Kidney (tissue), 14 donors: ENCODE results near the gene UNKL. TPM values are rescaled to one million over a fixed set of nuclear protein-coding genes. Genes with fewer than 3 reads are reported as not detected.

Experiments
- DNase-seq, 5 donors: peaks; one replicate each; pipeline ENCODE4 v3.0.0-alpha.2; 2013 to 2020
- FAIRE-seq: peaks from 2 replicates; lab custom pipeline; 2012; peaks lifted over from hg19 to GRCh38; lab: Jason Lieb, UNC
- H3K27ac ChIP-seq, 2 donors: one replicate each; pipeline ENCODE4 v1.7.0; 2013; ENCODE audit warnings: low read depth in 2 of 2, low read length in 2 of 2, inconsistent platforms in 1 of 2
- H3K27me3 ChIP-seq: one replicate; pipeline ENCODE4 v1.7.1; 2013; ENCODE audit warnings: low read length, inconsistent platforms; ENCODE audit not compliant: control insufficient read depth, insufficient read depth
- H3K36me3 ChIP-seq, 3 donors: one replicate each; pipeline versions ENCODE4 v1.7.0 to v1.7.1; 2013; ENCODE audit warnings: low read length in 3 of 3, control low read depth in 1 of 3, inconsistent platforms in 1 of 3; ENCODE audit not compliant: insufficient read depth in 3 of 3, control insufficient read depth in 2 of 3
- H3K4me1 ChIP-seq, 3 donors: one replicate each; pipeline versions ENCODE4 v1.7.0 to v1.7.1; 2013; ENCODE audit warnings: low read length in 3 of 3, inconsistent platforms in 1 of 3, low read depth in 1 of 3; ENCODE audit not compliant: control insufficient read depth in 2 of 3, insufficient read depth in 2 of 3
- H3K4me3 ChIP-seq, 3 donors: one replicate each; pipeline versions ENCODE4 v1.7.0 to v1.8.1; 2013; ENCODE audit warnings: low read length in 3 of 3, control low read depth in 1 of 3, inconsistent platforms in 1 of 3
- H3K9ac ChIP-seq, 3 donors: one replicate each; pipeline versions ENCODE4 v1.7.0 to v1.7.1; 2013; ENCODE audit warnings: low read length in 3 of 3, control low read depth in 1 of 3, inconsistent platforms in 1 of 3
- H3K9me3 ChIP-seq, 3 donors: one replicate each; pipeline versions ENCODE4 v1.7.0 to v1.7.1; 2013; ENCODE audit warnings: low read length in 3 of 3, control low read depth in 1 of 3, inconsistent platforms in 1 of 3; ENCODE audit not compliant: control insufficient read depth in 2 of 3, insufficient read depth in 1 of 3
- intact Hi-C: fragments of 100-400 bp; cut with DNase I; formaldehyde crosslinking; loops from one replicate; pipeline ENCODE4 v1.11.1; 2022
- polyA plus RNA-seq: library from polyadenylated mRNA; stranded (reverse); fragments of 350-450 nt; fragmentation: Illumina TruSeq; extraction: RNeasy Lipid Tissue Mini Kit (QIAGEN cat#74804); gene quantifications from one replicate; pipeline ENCODE4 v1.2.3, GENCODE V29; 2014; ENCODE audit warnings: low read depth, low replicate concordance; ENCODE audit not compliant: insufficient read depth
- total RNA-seq: library from RNA; stranded (reverse); fragmentation: NEBNext Ultra II Directional; extraction: Animal tissue kit (Norgen Biotek cat#: 25700); gene quantifications from one replicate; pipeline ENCODE4 v1.2.1, GENCODE V29; 2021
- TF ChIP-seq, protein P1 (sequence below): IDR thresholded peaks from 3 replicates; pipeline ENCODE4 v1.5.1; 2012; ENCODE audit warnings: mild to moderate bottlenecking, moderate library complexity, borderline replicate concordance; ENCODE audit not compliant: insufficient read depth; ENCODE audit errors: extremely low read depth
- donor health status: control.
- donor health status: control.
- donor health status: control.
- donor health status: control.
- donor health status: control.
- donor health status: DM: yes; HTN: yes; CAD: no.
- donor health status: Normal renal cell carcinoma (clear cell type).

UNKL gene
- total and polyA plus RNA-seq, 2 donors from 2014 or later: 5.5 to 26.0 TPM

DNA sequence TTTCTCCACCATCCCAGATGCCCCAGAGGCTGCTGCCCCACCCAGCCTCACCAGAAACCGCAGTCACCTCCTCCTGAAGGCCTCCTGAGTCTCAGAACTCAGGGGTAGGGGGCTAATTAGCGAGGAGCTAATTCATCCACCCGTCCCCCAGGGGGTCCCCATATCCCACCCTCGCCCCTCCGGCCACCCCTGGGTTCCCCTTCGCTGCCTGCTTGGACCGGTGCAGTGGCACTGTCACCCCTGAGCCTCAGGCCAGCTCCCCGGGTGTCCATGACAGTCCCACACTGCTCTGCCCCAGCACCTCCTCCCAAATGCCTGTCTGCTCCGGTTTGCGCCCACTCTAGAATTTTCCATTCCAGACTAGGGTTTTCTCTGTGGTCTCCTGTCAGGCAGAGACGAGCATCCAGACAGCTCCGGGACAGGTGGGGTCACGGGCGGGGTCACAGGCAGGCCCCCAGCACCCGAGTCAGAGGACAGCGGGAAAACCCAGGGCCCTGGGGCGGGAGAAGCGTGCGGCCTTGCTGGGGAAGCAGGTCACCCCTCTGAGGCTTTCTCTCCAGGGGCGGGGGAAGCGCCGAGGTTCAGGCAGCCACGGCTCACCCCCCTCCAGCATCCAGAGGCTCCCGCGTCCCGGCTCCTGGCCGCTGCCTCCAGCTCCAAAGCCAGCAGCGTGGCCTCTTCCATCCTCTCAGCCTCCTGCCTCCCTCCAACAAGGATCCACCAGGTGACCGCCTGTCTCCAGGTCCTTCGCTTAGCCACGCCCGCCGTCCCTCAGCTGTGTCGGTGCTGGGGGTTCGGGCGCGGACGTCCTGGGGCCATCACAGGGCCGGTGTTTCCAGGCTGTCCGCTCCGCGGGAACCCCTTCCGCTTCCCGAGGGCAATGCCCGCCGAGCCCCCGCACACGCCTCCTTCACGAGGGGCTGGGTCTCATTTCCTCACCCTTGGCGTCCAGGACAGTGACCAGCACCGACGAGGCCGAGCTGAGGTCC is 13.3 kb upstream of the UNKL start:
- intact Hi-C loops: no loop called here
- no peaks in the 10 kb centered on the region for H3K9me3 ChIP-seq
- no peaks in the 10 kb centered on the region for H3K36me3 ChIP-seq
- H3K4me1 ChIP-seq: no peaks in the 10 kb centered on the region
- H3K9ac ChIP-seq: no peak overlapping the region
- H3K27ac ChIP-seq: no peak overlapping the region
- TF ChIP-seq, protein P1, sequence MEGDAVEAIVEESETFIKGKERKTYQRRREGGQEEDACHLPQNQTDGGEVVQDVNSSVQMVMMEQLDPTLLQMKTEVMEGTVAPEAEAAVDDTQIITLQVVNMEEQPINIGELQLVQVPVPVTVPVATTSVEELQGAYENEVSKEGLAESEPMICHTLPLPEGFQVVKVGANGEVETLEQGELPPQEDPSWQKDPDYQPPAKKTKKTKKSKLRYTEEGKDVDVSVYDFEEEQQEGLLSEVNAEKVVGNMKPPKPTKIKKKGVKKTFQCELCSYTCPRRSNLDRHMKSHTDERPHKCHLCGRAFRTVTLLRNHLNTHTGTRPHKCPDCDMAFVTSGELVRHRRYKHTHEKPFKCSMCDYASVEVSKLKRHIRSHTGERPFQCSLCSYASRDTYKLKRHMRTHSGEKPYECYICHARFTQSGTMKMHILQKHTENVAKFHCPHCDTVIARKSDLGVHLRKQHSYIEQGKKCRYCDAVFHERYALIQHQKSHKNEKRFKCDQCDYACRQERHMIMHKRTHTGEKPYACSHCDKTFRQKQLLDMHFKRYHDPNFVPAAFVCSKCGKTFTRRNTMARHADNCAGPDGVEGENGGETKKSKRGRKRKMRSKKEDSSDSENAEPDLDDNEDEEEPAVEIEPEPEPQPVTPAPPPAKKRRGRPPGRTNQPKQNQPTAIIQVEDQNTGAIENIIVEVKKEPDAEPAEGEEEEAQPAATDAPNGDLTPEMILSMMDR: no peak
- FAIRE-seq (no peak), DNase-seq (peak in 3 of 5 donors; percentile 23 to 69 (median 65))
- H3K4me3 ChIP-seq: no peak overlapping the region
- no peaks in the 10 kb centered on the region for H3K27me3 ChIP-seq

DNA sequence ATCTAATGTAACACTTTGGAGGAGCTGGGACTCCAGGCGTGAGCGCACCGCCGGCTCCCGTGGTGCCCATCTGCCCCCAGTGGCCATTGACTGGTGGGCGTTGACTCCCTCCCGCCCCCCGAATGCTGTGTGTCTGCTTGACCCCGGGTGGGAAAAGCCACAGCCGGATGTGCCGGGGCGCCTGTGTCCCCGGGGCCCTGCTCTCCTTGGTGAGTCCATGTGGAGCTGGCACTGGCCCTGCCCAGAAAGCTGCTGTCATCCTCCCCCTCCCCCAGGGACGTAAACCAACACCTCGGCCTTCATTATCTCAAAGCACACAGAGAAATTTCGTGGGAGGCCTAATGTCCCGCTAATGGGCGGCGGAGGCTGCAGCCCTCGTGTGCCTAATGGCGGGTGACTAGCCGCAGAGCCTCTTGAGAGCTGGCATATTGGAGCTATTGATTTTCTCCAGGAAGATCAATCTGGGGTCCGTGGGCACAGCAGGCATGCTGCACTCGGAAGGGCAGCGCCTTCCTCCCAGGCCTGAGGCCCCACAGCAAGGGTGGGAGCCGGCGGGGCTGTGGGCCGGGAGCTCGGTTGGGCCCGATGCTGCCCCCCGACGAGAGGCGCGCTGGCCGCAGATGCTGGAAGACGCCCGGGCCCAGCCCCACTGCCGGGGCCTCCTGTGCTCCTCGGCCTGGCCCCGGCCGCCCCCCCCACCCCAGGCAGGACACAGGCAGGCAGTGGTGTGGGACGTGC is 12.4 kb upstream of the UNKL start:
- no peak overlapping the region for H3K27ac ChIP-seq
- intact Hi-C loops: no loop called here
- no peaks in the 10 kb centered on the region for H3K27me3 ChIP-seq
- peak; percentile 68 to 88 (median 81) for DNase-seq
- TF ChIP-seq, protein P1: no peak
- H3K9ac ChIP-seq: no peak overlapping the region
- H3K4me1 ChIP-seq: no peaks in the 10 kb centered on the region
- H3K36me3 ChIP-seq: no peaks in the 10 kb centered on the region
- no peak overlapping the region for H3K4me3 ChIP-seq
- FAIRE-seq: no peak
- no peaks in the 10 kb centered on the region for H3K9me3 ChIP-seq

DNA sequence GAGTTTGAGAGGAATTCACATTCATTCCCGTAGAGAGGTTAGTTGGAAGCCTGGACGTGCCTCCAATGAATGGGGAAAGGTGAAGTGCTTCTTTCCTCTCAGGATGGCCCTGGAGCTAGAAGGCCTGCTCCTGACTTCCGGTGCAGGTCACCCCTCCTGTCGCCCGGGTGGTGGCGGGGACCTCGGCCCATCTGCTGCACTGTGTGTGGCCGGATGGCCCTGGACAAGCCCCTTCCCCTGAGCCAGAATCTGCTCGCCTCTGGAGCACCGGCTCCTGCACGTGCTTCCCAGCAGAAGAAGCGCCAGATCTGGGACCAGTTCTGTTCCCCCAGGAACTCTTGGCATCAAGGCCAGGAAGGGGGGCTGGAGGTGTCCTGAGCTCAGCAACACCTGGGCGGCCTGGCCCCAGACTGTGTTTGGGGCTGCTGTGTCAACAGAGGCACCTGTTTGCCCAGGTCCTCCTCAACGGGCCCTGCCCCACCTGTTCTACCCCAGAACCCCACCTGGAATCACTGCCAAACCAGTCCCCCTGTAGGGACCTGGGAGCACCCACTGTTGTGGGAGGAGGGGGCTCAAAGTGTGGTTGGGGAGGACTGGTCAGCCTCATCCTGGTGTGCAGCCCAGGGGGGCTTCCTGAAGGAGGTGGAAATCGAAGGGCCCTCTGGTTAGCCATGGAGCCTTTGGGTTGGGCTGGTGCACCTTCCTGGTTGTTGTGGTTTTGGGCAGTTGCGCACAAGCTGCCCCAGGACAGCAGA is 11.3 kb upstream of the UNKL start:
- Histone ChIP-seq H3K4me1 (no peaks in the 10 kb centered on the region), H3K4me3 (no peak overlapping the region), H3K9me3 (no peaks in the 10 kb centered on the region), H3K9ac (no peak overlapping the region), H3K27ac (no peak overlapping the region), H3K27me3 (no peaks in the 10 kb centered on the region), H3K36me3 (no peaks in the 10 kb centered on the region)
- TF ChIP-seq, protein P1: no peak
- intact Hi-C loops: no loop called here
- DNase-seq (peak in 1 of 5 donors; percentile 44), FAIRE-seq (no peak)
